ELF-1 (cell line): ENCODE results near the gene BPHL.
A peak's percentile ranks its signal among the peaks of the same experiment; 100 is the strongest.
"Not testable (repeated sequence)": the region's sequence is repeated elsewhere in the genome, so short reads cannot be mapped to it uniquely, and the experiment has no call there.

Experiments used
- DNase-seq: peaks from one replicate; pipeline ENCODE4 v3.0.0-alpha.2; 2016; ENCODE audit warnings: low read depth, low spot score

The BPHL gene

DNA sequence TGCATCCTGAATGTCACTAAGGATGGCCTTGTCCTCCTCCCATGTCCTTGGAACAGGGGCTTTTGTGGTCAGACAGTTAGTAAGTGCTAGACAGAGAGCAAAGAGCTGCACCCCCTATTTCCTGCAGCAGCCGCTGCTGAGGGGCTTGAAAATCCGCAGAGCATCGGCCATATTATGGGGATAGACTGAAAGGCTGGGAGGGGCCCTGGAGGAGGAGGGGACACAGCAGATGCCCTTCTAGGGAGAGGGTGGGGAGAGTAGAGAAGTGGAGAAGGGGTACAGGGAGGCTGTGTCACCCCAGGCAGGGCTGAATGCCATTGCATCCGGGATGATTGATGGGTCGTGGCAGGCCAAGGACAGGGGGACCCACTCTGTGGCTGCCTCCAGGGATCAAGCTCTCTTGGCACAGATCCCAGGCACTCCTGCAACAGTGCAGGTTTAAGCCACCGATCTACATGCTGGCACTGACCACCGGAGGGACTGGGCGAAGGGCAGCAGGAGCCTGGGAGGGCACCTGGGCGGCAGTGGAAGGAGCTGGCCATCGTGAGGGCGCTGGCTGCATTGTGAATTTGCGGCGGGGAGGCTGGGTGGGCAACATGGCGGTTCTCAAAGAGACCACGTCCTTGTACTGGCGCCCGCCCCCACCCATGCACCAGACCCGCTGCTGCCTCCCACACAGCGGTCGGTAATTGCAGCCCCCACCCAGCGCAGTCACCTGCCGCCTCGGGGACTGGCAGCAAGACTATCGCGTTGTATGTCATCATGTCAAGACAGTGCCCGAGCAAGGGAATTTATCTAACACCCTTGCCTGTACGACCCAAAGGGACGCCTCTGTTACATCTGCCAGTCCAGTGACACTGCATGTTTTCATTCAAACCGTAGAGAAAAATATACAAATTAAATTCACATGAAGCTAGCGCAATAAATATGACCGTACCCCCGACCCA is 37.9 kb downstream of the BPHL start:
- not testable (repeated sequence) for DNase-seq

DNA sequence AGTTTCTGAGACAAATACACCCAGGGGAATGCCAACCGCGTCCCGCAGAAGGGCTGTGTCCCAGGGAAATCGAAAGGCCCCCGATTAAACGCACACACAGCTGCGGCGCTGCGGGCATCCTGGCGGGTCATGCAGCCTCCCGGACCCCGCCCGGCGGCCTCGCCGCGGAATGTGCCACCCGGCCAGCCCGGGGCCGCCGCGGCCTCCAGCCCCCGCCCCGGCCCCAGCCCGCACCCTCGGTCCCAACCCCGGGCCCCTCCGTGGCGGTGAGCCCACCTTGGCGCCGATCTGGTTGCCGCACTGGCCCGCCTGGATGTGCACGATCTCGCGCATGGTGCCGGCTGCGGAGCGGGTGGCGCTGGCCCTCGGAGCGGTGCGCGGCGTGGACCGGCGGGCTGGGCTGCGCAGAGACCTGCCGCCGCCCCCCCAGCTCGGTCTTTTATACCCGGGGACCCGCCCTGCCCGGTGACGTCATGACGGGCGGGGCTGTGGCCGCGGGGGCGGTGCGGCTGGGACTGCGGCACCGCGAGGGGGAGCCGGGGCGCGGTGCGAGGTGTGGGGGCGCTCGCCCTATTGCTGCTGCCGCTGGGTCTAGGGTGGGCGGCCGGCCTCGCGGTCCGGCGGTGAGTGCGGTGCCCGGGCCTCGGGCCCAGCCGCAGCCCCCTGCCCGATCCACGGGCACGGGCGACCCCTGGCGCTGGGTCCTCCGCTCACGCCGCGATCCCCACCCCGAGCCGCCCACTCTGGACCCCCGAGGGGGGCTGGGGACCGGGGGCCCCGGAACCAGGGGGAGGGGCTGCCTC is 38.8 kb downstream of the BPHL start, which contains the start of gene TUBB2A:
Gene TUBB2A (minus strand): TSS at position 414 of the 803 bp plus-strand sequence. CDS start 81 bp downstream, at position 333.
- DNase-seq: peak; percentile 76

DNA sequence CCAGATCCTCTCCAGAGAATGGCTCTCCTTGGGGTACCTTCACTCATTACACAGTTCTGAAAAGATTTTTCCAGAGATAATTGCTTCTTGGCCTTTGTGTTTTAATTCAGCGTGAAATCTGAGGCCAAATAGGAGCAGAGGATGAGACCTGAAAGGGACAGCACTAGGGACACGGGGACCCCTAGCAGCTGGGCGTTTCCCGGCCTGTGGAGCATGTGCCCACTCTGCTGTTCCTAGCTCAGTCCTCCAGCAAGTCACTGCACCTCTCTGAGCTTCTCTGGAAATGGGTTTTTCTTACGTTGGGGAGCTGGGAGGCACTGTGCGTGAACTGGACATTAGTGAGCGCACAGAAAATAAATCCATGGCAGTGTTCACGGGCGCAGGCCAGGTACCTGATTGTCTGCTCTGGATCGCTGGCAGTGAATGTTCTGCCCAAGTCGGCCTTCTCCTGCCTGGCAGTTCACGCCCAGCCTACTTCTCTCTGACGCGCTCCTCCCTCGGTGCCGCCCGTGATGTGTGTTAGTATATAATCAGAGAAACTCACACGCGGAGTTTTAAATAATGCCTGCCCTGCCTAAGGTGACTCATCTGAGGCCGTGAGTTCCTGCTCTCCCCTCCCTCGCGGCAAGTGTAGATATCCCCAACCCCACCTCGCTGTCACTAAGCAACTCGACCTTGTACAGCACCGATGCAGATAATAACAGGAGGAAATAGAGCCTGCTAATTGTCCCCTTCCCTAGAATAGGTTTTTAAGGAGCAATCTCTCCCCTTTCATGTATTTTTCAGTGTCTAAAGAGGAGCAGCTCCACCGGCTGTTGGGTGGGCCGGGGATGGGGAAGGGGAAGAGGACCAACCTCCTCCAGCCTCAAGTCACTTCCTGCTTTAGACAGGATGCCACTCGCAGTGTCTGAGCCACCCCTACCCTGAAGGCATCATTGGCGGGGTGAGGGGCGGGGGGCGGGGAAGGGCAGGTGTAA is 41.6 kb downstream of the BPHL start:
- peak; percentile 61 for DNase-seq

DNA sequence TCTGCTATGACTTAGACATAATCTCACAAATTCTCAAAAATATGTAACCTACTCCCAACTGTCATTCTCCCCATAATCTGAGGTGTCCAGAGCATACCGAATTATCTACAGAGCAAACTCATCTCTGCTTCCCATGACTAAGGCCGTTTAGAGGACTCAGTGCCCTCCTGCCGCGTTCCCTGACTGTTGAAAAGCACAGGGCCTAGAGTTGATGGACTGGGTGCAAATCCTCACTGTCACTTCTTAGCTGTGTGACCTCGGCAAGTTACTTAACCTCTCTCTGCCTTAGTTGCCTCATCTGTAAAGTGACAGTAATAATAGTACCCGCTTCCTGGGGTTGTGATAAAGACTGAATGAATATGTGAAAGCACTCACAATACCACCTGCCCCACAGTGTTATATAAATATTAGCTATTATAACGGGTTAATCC is 43.6 kb downstream of the BPHL start:
- no peak for DNase-seq

DNA sequence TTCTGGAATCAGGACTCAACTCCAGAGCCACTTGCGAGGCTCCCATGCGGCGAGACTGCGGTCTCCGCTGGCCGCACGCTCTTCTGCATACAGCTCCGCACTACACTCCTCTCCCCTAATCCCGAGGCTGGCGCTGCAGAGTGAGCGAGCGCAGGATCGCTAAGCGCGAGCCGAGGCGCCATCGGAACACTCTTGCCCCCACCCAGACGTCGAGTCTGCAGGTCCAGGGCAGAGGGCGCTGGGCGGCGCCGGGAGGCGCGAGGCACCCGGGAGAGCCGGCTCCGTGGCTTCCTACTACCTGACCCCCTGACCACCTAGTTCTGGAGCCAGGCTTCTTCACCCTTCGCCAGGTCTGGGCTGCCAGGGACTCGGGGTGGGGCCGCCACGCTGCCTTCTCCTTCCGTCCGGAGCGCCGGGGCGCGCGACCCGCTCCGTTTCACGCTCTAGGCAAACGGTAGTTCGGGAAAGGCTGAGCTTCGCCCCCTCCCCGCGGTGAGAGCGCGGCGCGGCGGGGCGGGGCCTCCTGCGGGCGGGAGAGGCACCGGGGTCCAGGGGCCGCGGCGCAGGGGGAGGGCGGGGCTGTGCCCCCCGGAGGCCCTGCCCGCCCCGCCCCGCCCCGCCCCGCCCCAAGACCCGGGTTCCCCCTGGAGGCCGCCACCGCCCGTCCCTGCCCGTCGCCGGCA is 44.2 kb downstream of the BPHL start:
- peak; percentile 89 for DNase-seq

DNA sequence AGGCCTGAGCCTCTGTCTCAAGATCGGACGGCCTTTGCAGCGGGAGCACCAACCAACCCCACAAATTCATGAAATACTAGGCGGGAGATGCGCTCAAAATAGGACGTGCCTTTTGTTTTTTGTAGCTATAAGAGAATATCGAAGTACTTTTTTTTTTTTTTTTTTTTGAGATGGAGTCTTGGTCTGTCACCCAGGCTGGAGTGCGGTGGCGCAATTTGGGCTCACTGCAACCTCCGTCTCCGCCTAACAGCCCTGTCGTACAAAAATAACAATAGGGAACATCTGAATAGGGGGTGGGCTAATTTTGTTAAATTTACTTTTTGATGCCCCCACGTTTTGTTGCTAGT is 44.7 kb downstream of the BPHL start:
- peak; percentile 55 for DNase-seq

DNA sequence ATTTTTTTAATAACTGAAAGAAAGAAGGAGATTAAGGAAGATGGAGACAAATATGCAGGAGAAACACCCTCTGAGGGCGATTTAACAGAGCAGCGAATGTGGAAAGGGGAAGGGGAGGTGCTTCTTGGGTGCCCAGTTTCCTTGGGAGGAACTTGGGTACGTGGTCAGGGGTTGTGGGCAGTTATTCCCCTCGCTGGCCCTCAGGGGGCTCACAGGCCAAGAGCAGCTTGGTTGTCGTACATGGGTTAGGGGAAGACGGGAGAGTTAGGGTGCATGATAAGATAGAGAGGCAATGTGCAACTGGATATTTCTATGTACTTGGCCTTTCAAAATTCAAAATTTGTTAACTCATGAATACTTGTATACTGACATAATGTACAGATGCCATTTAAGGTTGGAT is 45.9 kb downstream of the BPHL start:
- DNase-seq: no peak

DNA sequence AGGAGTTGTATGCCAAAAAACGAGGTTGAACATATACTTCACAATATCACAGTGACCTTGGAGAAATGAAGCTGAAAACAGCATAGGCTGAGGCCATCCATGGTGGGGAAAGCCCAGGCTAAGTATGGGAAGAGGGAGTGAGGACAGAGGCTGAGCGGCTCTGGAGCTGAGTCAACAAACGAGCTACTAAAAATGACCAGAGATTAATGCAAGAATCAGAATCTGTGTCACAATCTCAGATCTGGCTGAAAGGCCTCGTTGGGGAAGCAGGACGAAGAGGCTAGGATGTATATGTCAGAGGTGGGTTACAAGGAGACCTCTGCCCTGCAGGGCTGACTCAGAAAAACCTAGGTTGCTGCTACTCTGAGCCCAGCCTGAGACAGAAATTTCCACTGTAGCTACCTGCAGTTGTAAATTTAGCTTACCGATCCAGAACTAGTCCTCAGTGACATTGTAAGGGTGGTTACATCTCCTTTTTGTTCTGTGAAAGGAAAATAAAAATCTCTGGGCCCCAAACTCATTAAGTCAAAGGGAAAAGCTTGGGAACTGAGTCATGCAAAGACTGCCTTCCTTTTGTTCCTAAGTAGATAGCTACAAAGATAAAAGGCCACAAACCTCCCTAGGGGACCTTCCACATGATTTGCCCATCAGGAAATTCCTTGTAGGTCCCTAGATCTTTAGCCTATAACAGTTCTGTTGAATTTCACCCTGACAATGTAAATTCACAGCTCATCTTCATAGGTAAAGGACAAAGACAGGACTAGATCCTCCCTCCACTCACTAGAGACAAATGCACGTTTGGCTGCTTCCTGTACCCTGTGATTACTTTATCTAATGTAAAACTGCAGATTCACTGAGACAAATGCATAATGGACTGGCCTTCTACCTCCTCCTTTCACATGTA is 47.4 kb downstream of the BPHL start:
- DNase-seq: peak; percentile 90

DNA sequence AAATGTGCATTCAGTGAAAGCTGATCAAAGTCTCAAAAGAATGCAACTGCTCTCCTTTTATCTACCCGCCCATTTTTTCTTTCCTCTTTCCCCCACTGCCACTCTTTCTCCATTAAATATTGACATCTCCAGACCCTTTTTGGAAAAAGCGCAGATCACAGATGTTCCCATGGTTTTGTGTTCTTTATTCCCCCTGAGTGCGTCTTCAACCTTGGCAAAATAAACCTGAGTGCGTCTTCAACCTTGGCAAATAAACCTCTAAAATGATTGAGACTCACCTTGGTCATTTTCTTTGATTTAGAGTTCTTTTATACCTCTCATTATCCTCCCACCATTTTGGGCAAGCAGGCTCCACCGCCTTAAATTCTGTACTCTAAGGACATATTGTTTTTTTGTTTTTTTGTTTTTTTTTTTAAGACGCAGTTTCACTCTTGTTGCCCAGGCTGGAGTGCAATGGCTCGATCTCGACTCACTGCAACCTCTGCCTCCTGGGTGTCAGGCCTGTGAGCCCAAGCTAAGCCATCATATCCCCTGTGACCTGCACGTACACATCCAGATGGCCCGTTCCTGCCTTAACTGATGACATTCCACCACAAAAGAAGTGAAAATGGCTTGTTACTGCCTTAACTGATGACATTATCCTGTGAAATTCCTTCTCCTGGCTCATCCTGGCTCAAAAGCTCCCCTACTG is 48.2 kb downstream of the BPHL start:
- DNase-seq: not testable (repeated sequence)

DNA sequence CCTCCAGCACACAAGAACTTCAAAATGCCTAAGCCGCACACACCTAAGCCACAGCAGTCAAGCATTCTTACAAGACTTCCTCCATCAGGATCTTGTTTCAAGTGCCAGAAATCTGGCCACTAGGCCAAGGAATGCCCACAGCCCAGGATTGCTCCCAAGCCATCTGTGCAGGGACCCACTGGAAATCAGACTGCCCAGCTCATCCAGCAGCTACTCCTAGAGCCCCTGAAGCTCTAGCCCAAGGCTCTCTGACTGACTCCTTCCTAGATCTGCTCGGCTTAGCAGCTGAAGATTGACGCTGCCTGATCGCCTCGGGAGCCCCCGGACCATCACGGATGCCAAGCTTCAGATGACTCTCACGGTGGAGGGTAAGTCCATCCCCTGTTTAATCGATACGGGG is 49.5 kb downstream of the BPHL start:
- not testable (repeated sequence) for DNase-seq

DNA sequence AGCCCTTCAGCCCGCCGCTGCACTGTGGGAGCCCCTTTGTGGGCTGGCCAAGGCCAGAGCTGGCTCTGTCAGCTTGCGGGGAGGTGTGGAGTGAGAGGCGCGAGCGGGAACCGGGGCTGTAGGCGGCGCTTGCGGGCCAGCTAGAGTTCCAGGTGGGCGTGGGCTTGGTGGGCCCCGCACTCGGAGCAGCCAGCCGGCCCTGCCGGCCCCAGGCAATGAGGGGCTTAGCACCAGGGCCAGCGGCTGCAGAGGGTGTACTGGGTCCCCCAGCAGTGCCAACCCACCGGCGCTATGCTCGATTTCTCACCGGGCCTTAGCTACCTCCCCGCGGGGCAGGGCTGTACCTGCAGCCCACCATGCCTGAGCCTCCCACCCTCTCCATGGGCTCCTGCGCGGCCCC is 52.2 kb downstream of the BPHL start:
- not testable (repeated sequence) for DNase-seq

DNA sequence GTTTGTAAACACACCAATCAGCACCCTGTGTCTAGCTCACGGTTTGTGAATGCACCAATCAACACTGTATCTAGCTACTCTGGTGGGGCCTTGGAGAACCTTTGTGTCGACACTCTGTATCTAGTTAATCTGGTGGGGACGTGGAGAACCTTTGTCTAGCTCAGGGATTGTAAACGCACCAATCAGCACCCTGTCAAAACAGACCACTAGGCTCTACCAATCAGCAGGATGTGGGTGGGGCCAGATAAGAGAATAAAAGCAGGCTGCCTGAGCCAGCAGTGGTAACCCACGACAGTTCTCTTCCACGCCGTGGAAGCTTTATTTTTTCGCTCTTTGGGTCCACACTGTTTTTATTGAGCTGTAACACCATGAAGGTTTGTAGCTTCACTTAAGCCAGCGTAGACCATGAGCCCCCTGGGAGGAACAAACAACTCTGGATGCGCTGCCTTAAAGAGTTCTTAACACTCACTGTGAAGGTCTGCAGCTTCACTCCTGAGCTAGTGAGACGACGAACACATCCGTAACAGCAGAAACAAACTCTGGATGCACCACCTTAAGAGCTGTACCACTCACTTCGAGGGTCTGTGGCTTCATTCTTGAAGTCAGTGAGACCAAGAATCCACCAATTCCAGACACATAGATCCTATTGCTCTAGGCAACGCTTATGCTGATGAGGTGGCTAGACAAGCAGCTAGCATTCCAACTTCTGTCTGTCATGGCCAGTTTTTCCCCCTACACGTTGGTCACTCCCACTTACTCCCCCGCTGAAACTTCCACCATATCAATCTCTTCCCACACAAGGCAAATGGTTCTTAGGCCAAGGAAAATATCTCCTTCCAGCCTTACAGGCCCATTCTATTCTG is 53.0 kb downstream of the BPHL start:
- DNase-seq: peak; percentile 59

DNA sequence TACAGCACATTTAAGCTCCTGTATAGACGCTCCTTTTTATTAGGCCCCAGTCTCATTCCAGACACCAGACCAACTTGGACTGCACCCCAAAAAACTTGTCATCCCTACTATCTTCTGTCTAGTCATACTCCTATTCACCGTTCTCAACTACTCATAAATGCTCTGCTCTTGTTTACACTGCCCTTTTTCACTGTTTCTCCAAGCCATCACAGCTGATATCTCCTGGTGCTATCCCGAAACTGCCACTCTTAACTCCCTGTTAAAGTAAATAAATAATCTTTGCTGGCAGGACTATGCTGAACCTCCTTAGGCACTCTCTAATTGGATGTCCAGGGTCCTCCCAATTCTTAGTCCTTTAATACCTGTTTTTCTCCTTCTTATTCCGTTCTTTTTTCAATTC is 54.3 kb downstream of the BPHL start:
- DNase-seq: not testable (repeated sequence)

DNA sequence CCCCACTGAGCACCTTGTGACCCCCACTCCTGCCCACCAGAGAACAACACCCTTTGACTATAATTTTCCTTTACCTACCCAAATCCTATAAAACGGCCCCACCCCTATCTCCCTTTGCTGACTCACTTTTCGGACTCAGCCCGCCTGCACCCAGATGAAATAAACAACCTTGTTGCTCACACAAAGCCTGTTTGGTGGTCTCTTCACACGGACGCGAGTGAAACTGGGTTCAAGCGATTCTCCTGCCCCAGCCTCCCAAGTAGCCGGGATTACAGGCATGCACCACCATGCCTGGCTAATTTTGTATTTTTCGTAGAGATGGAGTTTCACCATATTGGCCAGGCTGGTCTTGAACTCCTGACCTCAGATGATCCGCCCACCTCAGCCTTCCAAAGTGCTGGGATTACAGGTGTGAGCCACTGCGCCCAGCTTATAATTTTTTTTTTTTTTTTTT is 55.2 kb downstream of the BPHL start:
- not testable (repeated sequence) for DNase-seq

DNA sequence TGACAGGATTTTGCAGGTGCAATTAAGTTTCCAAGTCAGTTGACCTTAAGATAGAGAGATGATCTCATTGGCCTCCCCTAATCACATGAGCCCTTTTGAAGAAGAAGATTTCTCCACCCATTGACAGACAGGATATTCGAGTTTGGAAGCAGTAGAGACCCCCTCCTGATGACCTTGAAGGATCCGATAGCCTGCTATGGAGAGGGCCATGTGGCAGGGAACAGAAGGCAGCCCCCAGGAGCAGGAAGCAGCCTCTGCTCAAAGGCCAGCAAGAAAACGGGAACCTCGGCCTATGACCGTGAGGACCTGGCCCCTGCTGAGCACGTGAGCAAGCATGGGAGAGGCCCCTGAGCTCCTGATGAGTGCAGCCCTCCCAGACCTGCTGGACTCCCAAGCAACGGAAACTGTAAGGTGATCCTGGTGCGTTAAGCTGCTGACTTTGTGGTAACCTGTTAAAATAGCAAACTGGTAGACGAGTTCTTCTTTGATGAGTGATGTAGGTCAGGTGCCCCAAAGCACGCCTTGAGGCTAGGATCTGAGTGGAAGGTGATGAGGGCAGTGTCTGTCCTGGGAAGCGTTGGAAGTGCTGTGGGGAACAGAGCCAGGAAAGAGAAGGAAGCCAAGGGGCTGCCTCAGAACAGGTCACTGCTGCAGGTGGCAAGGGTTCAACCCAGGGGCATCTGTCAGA is 57.3 kb downstream of the BPHL start:
- peak; percentile 69 for DNase-seq

DNA sequence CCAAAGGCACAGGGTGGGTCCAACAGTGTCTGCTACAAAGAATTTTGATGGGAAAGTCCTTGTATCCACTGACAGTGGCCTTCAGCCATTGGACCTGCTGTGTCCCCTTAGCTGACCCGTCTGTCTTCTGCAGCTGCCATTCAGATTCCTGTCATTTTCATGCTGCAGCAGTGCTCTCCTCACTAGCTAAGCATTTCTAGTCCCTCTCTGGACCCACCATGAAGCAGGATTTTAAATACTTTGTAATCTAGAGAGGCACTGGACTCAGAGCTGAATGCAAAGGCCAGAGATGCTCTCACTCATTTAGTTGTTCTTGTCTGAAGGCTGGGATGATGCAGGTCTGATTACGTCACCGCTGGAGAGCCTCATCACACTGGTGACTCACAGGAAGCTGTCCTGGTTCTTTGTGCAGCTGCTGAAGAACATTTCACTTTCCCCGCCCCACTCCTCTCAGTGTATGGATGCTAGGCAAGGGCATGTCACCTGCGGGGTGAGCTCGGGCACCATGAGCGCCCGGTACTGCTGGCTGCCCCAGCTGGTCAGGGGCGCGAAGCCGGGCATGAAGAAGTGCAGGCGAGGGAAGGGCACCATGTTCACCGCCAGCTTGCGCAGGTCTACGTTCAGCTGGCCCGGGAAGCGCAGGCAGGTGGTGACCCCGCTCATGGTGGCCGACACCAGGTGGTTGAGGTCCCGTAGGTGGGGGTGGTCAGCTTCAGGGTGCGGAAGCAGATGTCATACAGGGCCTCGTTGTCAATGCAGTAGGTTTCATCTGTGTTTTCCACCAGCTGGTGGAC is 58.2 kb downstream of the BPHL start:
- DNase-seq: peak; percentile 75

DNA sequence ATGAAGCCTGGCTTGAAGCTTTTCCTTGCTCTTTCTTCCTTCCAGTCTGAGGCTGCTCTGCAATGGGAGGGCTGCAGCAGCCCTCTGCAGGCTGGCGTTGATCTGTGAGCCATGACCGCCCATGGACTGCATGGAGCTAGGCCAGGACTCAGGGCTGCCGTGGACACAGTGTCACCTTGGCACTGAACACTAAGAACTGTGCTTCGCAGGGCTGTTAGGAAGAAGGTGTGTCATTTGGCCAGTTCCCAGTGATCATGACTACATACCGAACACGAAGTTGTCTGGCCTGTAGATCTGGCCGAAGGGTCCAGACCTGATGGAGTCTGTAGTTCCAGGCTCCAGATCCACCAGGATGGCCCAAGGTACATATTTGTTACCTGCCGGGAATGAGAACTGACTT is 60.2 kb downstream of the BPHL start:
- not testable (repeated sequence) for DNase-seq
